ENCODE measurements around the gene LMBR1L. TPM values are rescaled to one million over a fixed set of nuclear protein-coding genes. Genes with fewer than 3 reads are reported as not detected.

The LMBR1L gene
- total RNA-seq, 1 donor from 2014 or later, result 21.4 TPM

- peaks cover 46 to 65% (median 59%) of the 10 kb centered on the region in 3 donors for H3K27me3 ChIP-seq (ENCODE audit: control insufficient read depth in 3 of 3, insufficient read depth in 3 of 3, low read length in 3 of 3)
- peaks cover 42 to 58% (median 43%) of the 10 kb centered on the region in 3 donors for H3K4me1 ChIP-seq (ENCODE audit: control insufficient read depth in 3 of 3, insufficient read depth in 3 of 3, low read length in 3 of 3)
- H3K36me3 ChIP-seq (ENCODE audit: control insufficient read depth in 3 of 3, insufficient read depth in 3 of 3, low read length in 3 of 3), result no peaks in the 10 kb centered on the region
- H3K9me3 ChIP-seq (ENCODE audit: control insufficient read depth in 3 of 3, low read length in 3 of 3), result no peaks in the 10 kb centered on the region
- H3K9ac ChIP-seq (ENCODE audit: low read depth in 1 of 3, low read length in 3 of 3), result peak overlapping the region in 1 of 3 donors; percentile 50
- no peak overlapping the region for H3K27ac ChIP-seq (ENCODE audit: low read depth, low read length)
- peak overlapping the region; percentile 43 to 72 (median 67) for H3K4me3 ChIP-seq (ENCODE audit: low read length in 3 of 3)
These were observed 20.6 kb downstream of the LMBR1L start for GRCh38 chr12:49089821-49090773.

GRCh38 chr12:49088932-49089330 is 21.7 kb downstream of the LMBR1L start:
- H3K4me3 ChIP-seq (ENCODE audit: low read length in 3 of 3), result no peak overlapping the region
- H3K4me1 ChIP-seq (ENCODE audit: control insufficient read depth in 3 of 3, insufficient read depth in 3 of 3, low read length in 3 of 3), result peaks cover 32 to 51% (median 36%) of the 10 kb centered on the region in 3 donors

GRCh38 chr12:49088150-49088931 is 22.3 kb downstream of the LMBR1L start:
- Histone ChIP-seq H3K27me3 (ENCODE audit: control insufficient read depth in 3 of 3, insufficient read depth in 3 of 3, low read length in 3 of 3) (peaks cover 33 to 49% (median 42%) of the 10 kb centered on the region in 3 donors), H3K4me3 (ENCODE audit: low read length in 3 of 3) (peak overlapping the region; percentile 38 to 58 (median 41)), H3K27ac (ENCODE audit: low read depth, low read length) (no peak overlapping the region), H3K4me1 (ENCODE audit: control insufficient read depth in 3 of 3, insufficient read depth in 3 of 3, low read length in 3 of 3) (peaks cover 27 to 45% (median 31%) of the 10 kb centered on the region in 3 donors), H3K9ac (ENCODE audit: low read depth in 1 of 3, low read length in 3 of 3) (peak overlapping the region; percentile 20 to 60 (median 36)), H3K9me3 (ENCODE audit: control insufficient read depth in 3 of 3, low read length in 3 of 3) (no peaks in the 10 kb centered on the region), H3K36me3 (ENCODE audit: control insufficient read depth in 3 of 3, insufficient read depth in 3 of 3, low read length in 3 of 3) (no peaks in the 10 kb centered on the region)

More at GRCh38 chr12:49088932-49089330, 21.7 kb downstream of the LMBR1L start:
- H3K9me3 ChIP-seq (ENCODE audit: control insufficient read depth in 3 of 3, low read length in 3 of 3), result no peaks in the 10 kb centered on the region
- H3K36me3 ChIP-seq (ENCODE audit: control insufficient read depth in 3 of 3, insufficient read depth in 3 of 3, low read length in 3 of 3), result no peaks in the 10 kb centered on the region
- no peak overlapping the region for H3K9ac ChIP-seq (ENCODE audit: low read depth in 1 of 3, low read length in 3 of 3)
- H3K27ac ChIP-seq (ENCODE audit: low read depth, low read length), result no peak overlapping the region
- peaks cover 39 to 55% (median 48%) of the 10 kb centered on the region in 3 donors for H3K27me3 ChIP-seq (ENCODE audit: control insufficient read depth in 3 of 3, insufficient read depth in 3 of 3, low read length in 3 of 3)

GRCh38 chr12:49086116-49086515 is 24.5 kb downstream of the LMBR1L start:
- no peak overlapping the region for H3K9ac ChIP-seq (ENCODE audit: low read depth in 1 of 3, low read length in 3 of 3)
- H3K4me1 ChIP-seq (ENCODE audit: control insufficient read depth in 3 of 3, insufficient read depth in 3 of 3, low read length in 3 of 3), result peaks cover 17 to 28% (median 21%) of the 10 kb centered on the region in 3 donors
- H3K36me3 ChIP-seq (ENCODE audit: control insufficient read depth in 3 of 3, insufficient read depth in 3 of 3, low read length in 3 of 3), result no peaks in the 10 kb centered on the region
- no peaks in the 10 kb centered on the region for H3K9me3 ChIP-seq (ENCODE audit: control insufficient read depth in 3 of 3, low read length in 3 of 3)
- no peak overlapping the region for H3K4me3 ChIP-seq (ENCODE audit: low read length in 3 of 3)
- H3K27me3 ChIP-seq (ENCODE audit: control insufficient read depth in 3 of 3, insufficient read depth in 3 of 3, low read length in 3 of 3), result peaks cover 18 to 27% (median 22%) of the 10 kb centered on the region in 3 donors
- no peak overlapping the region for H3K27ac ChIP-seq (ENCODE audit: low read depth, low read length)

GRCh38 chr12:49084438-49084837 is 26.2 kb downstream of the LMBR1L start:
- H3K27ac ChIP-seq (ENCODE audit: low read depth, low read length), result no peak overlapping the region
- no peaks in the 10 kb centered on the region for H3K36me3 ChIP-seq (ENCODE audit: control insufficient read depth in 3 of 3, insufficient read depth in 3 of 3, low read length in 3 of 3)
- H3K4me1 ChIP-seq (ENCODE audit: control insufficient read depth in 3 of 3, insufficient read depth in 3 of 3, low read length in 3 of 3), result peaks cover 7 to 15% (median 12%) of the 10 kb centered on the region in 3 donors
- H3K9ac ChIP-seq (ENCODE audit: low read depth in 1 of 3, low read length in 3 of 3), result no peak overlapping the region
- H3K9me3 ChIP-seq (ENCODE audit: control insufficient read depth in 3 of 3, low read length in 3 of 3), result no peaks in the 10 kb centered on the region
- H3K27me3 ChIP-seq (ENCODE audit: control insufficient read depth in 3 of 3, insufficient read depth in 3 of 3, low read length in 3 of 3), result peaks cover 3 to 11% (median 11%) of the 10 kb centered on the region in 3 donors
- no peak overlapping the region for H3K4me3 ChIP-seq (ENCODE audit: low read length in 3 of 3)

GRCh38 chr12:49079793-49080192 is 30.9 kb downstream of the LMBR1L start:
- no peak overlapping the region for H3K27ac ChIP-seq (ENCODE audit: low read depth, low read length)
- no peaks in the 10 kb centered on the region for H3K4me1 ChIP-seq (ENCODE audit: control insufficient read depth in 3 of 3, insufficient read depth in 3 of 3, low read length in 3 of 3)
- no peaks in the 10 kb centered on the region for H3K9me3 ChIP-seq (ENCODE audit: control insufficient read depth in 3 of 3, low read length in 3 of 3)
- no peaks in the 10 kb centered on the region for H3K36me3 ChIP-seq (ENCODE audit: control insufficient read depth in 3 of 3, insufficient read depth in 3 of 3, low read length in 3 of 3)
- H3K27me3 ChIP-seq (ENCODE audit: control insufficient read depth in 3 of 3, insufficient read depth in 3 of 3, low read length in 3 of 3), result no peaks in the 10 kb centered on the region
- no peak overlapping the region for H3K9ac ChIP-seq (ENCODE audit: low read depth in 1 of 3, low read length in 3 of 3)
- no peak overlapping the region for H3K4me3 ChIP-seq (ENCODE audit: low read length in 3 of 3)

- Histone ChIP-seq H3K36me3 (ENCODE audit: control insufficient read depth in 3 of 3, insufficient read depth in 3 of 3, low read length in 3 of 3) (no peaks in the 10 kb centered on the region), H3K4me3 (ENCODE audit: low read length in 3 of 3) (no peak overlapping the region), H3K27me3 (ENCODE audit: control insufficient read depth in 3 of 3, insufficient read depth in 3 of 3, low read length in 3 of 3) (no peaks in the 10 kb centered on the region), H3K9me3 (ENCODE audit: control insufficient read depth in 3 of 3, low read length in 3 of 3) (no peaks in the 10 kb centered on the region), H3K27ac (ENCODE audit: low read depth, low read length) (no peak overlapping the region), H3K4me1 (ENCODE audit: control insufficient read depth in 3 of 3, insufficient read depth in 3 of 3, low read length in 3 of 3) (peaks cover 12 to 17% (median 16%) of the 10 kb centered on the region in 3 donors), H3K9ac (ENCODE audit: low read depth in 1 of 3, low read length in 3 of 3) (no peak overlapping the region)
These were observed 39.7 kb downstream of the LMBR1L start for GRCh38 chr12:49070971-49071370.

- Histone ChIP-seq H3K9ac (ENCODE audit: low read depth in 1 of 3, low read length in 3 of 3) (peak within 1 kb of the TSS; percentile 80 to 87 (median 85)), H3K27me3 (ENCODE audit: control insufficient read depth in 3 of 3, insufficient read depth in 3 of 3, low read length in 3 of 3) (no peaks in the 10 kb centered on the region), H3K27ac (ENCODE audit: low read depth, low read length) (peak within 1 kb of the TSS; percentile 73), H3K4me1 (ENCODE audit: control insufficient read depth in 3 of 3, insufficient read depth in 3 of 3, low read length in 3 of 3) (peaks cover 12 to 17% (median 16%) of the 10 kb centered on the region in 3 donors), H3K4me3 (ENCODE audit: low read length in 3 of 3) (peak within 1 kb of the TSS; percentile 82 to 94 (median 88)), H3K36me3 (ENCODE audit: control insufficient read depth in 3 of 3, insufficient read depth in 3 of 3, low read length in 3 of 3) (no peaks in the 10 kb centered on the region), H3K9me3 (ENCODE audit: control insufficient read depth in 3 of 3, low read length in 3 of 3) (no peaks in the 10 kb centered on the region)
These were observed 40.9 kb downstream of the LMBR1L start, which contains the start of gene RHEBL1 for GRCh38 chr12:49069507-49070346. RHEBL1 (minus strand) TSS chr12:49069979; CDS start chr12:49069785, 194 bp downstream.

GRCh38 chr12:49068879-49069506 is 41.7 kb downstream of the LMBR1L start:
- Histone ChIP-seq H3K27ac (ENCODE audit: low read depth, low read length) (peak overlapping the region; percentile 73), H3K4me1 (ENCODE audit: control insufficient read depth in 3 of 3, insufficient read depth in 3 of 3, low read length in 3 of 3) (peaks cover 12 to 18% (median 17%) of the 10 kb centered on the region in 3 donors), H3K9ac (ENCODE audit: low read depth in 1 of 3, low read length in 3 of 3) (peak overlapping the region; percentile 80 to 87 (median 85)), H3K4me3 (ENCODE audit: low read length in 3 of 3) (peak overlapping the region; percentile 82 to 94 (median 88)), H3K9me3 (ENCODE audit: control insufficient read depth in 3 of 3, low read length in 3 of 3) (no peaks in the 10 kb centered on the region), H3K27me3 (ENCODE audit: control insufficient read depth in 3 of 3, insufficient read depth in 3 of 3, low read length in 3 of 3) (no peaks in the 10 kb centered on the region), H3K36me3 (ENCODE audit: control insufficient read depth in 3 of 3, insufficient read depth in 3 of 3, low read length in 3 of 3) (no peaks in the 10 kb centered on the region)

All from skeletal muscle tissue (tissue), 4 donors.